Medulla oblongata (tissue), 1 donor: ENCODE measurements around the gene RBKS.
"Not testable (repeated sequence)": the region's sequence is repeated elsewhere in the genome, so short reads cannot be mapped to it uniquely, and the experiment has no call there.

Experiments
- DNase-seq: peaks from one replicate; pipeline ENCODE4 v3.0.0-alpha.2; 2015; ENCODE audit errors: extremely low spot score

RBKS gene

DNA sequence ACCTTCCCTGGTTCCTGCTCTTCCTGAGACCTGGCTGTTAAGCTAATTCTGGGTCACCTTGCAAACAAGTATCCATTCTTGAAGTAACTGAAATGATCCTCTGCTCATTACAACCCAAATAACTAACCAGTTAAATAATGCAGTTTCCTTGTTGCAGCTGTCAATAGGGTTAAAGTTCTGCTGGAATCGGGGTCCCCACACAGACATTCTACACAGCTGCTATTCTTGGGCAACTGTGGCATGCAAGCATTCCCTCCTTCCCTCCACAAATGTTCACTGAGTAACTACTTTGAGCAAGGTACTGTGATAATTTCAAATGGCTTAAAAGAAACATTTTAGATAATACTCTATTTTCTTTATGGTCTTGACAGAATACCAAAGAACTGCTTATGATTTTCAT is 17.1 kb downstream of the RBKS start:
- DNase-seq = no peak

DNA sequence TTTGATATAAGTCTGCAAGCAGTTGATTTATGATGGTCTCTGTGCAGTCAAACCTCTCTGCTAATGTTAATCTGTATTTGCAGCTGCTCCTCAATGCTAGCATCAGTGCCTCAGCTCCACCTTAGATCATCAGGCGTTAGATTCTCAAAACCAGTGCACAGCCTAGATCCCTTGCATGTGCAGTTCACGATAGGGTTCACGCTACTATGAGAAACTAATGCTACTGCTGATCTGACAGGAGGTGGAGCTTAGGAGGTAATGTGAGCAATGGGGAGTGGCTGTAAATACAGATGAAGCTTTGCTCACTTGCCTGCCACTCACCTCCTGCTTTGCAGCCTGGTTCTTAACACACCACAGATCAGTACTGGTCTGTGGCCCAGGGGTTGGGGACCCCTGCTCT is 18.4 kb downstream of the RBKS start:
- no peak for DNase-seq

DNA sequence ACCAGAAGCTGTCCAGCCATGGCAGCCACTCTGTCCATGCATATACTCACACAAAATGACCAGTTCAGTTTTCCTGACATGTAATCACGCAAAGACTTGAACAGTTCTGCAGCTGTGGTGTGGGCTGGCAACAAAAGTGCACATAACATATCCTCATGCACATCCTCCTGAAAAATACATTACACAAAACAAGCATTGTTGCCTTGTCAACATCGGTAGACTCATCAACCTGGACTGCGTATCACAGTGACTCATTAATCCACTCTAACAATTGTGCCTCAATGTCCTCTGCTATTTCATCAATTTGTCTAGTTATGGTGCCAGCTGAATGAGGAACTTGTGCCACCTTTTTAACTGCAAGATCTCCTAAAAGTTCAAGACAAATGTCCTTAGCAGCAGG is 19.5 kb downstream of the RBKS start:
- no peak for DNase-seq

DNA sequence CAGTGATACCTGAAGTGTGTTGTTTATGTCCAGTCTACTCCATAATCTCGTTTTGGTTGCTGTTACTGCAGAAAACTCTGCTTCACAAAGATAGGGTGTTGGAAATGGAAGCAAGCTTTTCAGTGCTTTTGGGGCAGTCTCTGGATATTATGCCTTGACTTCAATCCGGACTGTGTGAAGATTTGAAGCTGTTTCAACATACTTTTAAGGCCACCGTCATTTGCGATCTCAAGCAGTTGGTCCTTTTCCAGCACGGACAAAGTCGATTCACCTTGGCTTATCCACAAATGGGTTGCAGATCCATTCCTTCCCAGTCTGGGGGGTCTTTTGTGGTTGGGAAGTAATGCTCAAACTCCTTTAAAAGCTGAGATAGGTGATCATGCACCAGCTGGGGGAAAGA is 20.4 kb downstream of the RBKS start:
- DNase-seq = no peak

DNA sequence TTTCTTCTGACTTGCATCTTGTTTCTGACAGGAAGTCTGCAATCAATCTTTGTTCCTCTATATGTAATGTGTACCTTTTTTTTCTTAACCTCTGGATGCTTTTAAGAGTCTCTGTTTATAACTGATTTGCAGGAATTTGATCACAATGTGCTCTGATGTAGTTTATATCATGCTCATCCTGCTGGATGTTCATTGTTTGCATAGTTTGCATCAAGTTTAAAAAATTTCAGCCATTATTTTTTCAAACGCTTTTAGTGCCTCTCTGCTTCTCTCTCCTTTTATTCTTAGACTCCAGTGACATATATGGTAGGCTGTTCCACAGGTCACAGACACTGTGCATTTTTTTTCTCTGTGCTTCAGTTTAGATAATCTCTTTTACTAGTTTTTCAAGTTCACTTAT is 23.9 kb downstream of the RBKS start:
- no peak for DNase-seq

DNA sequence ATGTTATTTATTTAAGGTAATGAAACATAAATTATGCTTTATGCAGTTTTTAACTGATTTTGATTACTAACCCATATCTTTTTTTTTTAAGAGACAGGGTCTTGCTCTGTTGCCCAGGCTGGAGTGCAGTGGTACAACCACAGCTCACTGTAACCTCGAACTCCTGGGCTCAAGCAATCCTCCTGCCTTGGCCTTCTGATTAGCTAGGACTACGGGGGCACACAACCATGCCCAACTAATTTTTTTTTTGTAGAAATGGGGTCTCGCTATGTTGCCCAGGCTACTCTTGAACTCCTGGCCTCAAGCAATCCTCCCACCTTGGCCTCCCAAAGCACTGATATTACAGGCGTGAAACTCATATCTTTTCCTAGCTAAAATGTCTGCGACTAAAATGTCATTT is 26.2 kb downstream of the RBKS start:
- DNase-seq = not testable (repeated sequence)

DNA sequence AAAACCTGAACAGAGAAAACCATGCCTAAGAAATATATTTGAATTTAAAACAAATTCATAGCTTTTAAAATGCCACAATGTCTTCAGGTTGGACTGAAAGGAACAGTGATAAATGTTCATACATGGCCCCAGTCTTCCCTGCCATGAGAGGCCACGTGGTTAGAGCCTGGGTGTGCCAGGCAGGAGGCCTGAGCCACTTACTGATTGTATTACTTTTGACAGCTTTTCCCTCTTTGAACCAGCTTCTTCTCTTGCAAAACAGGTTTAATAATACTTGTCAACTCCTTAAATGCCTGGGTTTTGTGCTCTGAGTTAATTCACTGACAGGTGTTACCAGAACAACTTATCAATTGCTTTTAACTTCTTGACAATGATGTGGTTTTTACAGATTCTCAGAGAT is 27.0 kb downstream of the RBKS start:
- DNase-seq = no peak

DNA sequence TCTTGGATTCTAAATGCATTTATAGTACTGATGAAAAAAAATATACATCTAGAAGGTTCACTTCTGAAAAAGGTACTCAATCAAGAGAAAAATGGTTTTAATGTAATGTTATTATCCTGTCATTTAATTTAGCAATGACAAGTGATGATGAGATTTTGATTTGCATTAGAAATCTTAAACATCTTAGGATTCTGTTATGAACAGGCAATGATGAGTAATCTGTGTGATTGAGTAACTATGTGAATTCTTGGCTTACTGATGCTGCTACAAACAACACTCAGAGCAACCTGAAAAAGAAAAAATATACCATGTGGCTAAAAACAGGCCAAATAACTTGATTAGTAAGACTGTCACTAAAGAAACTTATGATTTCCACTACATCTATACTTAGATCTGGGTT is 30.1 kb downstream of the RBKS start:
- DNase-seq = no peak

DNA sequence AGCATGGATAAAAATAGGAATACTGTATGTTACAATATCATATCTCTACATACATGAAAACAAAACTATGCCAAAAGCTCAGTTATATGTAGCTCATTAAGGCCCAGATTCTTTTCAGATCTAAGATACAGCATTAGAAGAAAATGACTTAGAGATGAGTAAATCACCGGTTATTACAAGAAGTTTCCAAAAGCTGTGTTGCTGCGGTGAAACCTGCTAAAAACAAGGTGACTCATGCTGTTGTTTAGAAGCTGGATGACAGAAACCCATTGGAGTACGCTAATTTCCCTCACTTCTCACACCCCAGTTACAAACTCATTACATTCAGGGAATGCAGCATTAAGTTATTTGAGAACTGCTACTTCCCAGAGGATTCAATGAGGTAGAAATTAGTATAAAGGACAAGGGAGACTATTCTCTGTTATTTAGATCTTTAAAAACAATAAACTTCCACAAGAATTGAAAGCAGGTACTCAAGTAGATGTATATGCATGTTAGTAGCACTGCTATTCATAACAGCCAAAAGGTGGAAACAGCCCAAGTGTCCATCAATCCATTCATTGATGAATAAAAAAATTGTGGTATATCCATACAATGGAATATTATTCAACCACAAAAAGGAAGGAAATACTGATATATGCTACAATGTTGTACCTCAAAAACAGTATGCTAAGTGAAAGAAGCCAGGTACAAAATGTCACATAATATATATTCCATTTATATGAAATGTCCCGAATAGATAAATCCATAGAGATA is 32.6 kb downstream of the RBKS start:
- DNase-seq = no peak

DNA sequence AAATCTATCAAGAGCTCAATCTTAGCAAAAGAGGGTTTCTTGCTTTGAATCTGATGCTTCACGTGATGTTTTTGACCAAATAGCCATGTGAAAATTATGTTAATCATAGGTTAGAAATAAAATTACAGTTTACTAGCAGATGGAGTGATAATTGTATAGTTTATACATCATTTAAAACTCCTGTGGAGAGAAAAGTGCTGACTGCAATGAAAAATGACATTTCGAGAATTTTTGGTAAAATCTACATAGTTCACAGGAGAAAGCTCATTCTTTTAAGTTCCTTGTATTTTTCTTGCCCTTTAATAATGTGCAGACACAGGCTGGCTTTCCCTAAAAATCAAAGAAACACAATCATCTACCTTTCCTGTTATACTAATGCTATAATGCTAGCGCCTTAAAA is 33.2 kb downstream of the RBKS start:
- DNase-seq = no peak

DNA sequence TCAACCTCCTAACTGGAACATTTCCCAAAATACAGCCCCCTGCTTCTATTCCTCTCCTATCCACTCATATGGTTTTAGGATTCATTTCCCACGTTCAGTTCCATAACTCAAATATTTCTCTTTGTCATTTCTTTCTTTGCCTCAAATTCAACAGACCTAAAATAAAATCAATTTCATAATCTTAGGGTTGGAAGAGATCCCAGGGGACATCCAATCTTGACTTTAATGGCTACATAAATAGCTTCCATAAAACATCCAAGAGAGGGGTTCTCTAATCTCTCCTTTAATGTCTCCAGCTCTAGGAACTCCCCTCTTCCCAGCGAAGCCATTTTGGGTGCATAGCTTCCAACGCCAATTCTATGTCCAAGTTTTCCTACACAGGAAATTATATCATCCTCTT is 33.8 kb downstream of the RBKS start:
- no peak for DNase-seq

DNA sequence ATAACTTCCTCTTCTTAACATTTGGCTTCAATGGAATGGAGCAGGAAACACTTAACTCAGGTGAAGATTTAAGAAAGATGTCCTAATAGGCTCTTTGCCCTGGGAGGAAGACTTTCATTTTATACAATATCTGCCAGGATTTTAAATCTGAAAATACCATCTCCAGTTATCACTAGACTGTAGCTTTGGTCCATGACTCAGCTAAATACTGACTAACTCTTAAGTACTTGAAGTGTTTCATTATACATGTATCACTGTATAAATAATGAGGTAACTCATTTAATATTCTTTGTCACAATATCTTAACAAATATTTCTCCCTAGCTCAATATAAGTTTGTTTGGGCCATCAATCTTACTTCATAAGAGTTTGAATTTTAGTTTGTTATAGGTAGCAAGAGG is 34.7 kb downstream of the RBKS start:
- DNase-seq = no peak

DNA sequence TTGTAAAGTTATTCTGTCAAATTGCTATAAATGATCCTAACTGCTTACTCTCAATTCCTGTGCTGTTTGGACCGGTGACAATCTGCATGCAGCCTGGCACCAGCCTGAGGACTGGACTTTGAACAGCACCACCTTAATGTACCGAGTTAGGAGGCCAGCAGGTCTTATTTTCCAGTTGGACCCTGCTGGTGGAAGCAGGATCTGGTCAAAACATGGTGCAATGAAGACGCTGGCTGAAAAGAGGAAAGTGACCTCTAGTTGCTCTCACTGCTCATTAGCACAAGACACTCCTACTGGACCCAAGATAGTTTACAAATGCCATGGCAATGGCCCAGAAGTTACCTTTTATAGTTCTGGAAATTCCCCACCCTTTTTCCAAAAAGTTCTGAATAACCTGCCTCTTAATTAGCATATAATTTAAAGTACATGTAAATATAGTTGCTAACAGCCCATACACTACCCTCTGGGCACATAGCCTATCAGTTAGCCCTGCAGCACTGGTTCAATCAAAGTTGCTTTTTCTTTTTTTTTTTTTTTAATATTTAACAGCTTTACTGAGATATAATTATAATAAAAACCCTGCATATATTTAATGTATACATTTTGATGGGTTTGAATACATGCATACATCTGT is 35.8 kb downstream of the RBKS start:
- DNase-seq = no peak

DNA sequence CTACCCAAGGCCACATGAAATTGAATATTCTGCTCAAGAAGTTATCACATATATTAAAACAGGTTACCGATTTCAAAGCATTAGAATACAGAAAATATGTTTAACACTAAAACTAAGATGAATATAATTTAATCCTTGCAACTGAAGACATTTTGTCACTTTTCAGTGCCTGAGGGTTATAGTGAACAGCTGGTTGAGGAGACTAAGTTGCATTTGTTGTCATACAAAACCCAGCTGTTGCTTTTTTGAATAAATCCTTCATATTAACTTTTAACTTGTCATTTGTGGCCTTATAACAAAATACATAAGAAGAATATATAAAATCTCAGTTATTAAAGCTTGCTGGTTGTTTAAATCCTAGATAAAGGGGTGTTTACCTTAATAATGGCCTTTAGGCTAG is 37.5 kb downstream of the RBKS start:
- DNase-seq = no peak

DNA sequence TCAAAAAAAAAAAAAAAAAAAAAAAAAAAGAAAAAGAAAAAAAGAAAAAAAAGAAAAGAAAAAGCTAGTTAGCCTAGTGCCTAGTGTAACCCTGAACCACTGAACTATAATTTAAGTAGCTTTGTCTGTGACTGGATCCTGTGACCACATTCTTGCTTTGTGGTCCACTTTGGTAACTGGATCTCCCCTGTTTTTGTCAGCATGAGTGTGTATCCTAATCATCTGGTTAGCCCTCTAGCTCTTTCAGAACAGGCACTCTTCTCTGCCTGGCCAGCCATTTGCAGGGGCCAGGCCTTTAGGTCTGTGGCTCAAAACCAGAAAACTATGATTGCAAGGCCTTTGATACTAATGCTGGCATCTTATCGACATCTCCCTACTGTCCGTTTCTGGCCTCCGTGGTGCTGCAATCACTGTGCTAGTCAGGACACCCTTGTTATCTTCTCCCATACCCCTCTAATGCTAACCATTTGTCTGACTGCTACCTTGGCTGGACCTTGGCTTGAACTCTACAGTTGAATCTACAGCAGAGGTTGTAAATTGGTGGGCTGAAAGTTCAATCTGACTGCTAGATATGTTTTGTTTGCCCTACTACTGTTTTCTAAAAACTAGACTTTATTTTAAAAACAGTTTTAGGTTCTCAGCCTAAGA is 40.5 kb downstream of the RBKS start:
- DNase-seq = no peak

DNA sequence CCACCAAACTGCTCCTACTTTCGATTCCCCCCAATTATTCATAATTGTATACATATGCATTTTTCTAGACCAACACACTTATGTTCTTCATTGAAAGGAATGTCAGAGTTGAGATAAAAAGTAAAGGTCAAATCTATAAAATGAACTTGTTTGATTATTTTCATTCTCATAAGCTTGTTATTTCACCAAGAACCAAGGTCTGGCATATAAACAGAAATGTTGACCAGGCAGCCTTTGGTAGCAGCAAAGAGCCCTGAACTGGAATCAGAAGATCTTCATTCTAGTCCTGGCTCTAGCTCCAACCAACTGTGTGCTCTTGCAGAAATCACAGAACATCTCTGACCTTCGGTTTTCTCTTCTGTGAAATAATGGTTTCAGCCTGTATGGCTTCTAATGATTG is 42.9 kb downstream of the RBKS start:
- DNase-seq = no peak

DNA sequence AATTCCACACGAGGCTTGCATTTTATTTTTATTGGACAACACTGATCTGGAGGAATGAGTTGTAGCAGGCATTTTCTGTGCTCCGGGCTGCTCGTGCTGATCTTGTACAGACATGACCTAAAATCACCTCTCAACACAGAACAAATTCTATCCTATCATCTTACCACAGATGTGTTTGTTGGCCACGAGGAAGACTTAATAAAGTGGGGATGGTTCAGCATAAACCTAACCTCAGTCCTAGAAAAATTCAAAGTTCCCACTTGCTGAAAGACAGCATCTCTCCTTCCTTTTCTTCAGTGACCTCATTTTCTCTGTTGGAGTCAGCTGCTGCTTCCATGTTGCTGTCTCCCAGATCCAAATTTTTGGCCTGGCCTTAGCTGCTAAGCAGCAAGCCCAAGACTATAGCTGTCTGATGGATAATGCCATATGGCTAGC is 45.3 kb downstream of the RBKS start:
- no peak for DNase-seq

DNA sequence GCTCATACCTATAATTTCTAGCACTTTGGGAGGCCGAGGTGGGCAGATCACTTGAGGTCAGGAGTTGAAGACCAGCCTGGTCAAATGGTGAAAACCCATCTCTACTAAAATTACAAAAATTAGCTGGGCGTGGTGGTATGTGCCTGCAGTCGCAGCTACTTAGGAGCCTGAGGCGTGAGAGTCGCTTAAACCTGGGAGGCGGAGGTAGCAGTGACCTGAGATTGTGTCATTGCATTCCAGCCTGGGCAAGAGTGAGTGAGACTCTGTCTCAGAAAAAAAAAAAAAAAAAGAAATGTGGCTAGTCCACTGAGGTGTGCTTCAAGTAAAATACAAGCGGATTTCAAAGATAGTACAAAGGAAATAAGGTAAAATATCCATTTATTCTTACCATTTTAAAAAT is 46.2 kb downstream of the RBKS start:
- DNase-seq = no peak

DNA sequence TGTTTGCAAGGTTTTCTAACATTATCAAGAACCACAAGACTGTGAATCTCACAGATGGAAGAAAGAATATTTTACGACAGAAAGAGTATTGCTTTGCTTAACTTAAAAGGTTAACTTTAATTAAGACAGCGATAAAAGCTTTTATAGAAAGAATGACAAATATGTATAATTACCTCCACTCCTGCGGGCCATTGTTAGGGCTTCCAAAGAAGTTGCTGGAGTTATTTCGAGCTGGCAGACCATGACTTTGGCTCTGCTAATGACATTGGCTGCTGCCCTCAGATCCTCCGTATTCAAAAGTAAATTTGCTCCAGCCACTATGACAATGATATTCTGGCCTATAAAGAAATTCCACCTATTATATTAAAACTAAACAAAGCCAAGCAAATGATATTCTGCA is 47.3 kb downstream of the RBKS start:
- no peak for DNase-seq

DNA sequence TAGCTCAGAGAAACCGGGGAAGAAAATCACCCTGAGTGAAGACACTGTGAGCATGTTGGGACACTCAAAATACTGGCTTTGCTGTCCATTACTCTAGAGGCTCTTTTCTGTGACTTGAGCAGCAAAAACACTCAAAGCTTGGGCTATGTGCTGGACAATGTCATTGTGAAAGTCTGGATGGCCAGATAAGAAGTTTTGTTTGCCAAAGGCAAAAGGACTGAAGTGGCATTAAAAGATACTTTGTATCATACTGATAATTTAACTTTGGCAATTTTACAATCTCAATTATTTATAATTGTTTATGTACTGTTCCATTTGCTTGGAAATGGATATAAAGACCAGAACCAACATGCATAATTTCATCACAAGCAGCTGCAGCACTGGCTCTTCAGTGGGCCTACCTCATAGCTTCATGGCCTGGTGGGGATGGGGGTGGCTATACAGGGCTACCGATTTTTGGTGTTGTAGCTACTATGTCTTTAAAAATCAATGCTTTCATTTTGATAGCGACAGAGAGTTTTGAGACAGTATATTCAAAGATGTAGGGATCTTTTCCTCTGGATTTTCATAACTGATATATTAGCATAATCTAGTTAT is 51.1 kb downstream of the RBKS start:
- DNase-seq = no peak

DNA sequence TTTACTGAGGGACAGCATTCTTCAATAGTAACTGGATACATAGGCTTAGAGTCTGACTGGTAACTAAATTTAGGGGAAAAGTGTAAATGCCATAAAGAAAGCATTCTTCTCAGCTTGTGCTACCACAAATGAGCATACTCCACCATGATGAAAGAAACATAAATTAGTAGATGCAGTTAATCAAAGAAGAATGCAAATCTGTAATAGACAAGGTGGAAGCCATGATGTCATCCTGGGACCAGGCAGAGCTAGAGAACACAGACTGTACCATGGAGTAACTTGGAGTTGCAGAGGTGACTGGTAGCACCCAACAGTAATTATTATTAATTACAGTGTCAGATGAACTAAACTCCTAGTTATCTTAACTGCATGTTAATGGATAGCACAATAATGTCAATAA is 51.7 kb downstream of the RBKS start:
- no peak for DNase-seq

DNA sequence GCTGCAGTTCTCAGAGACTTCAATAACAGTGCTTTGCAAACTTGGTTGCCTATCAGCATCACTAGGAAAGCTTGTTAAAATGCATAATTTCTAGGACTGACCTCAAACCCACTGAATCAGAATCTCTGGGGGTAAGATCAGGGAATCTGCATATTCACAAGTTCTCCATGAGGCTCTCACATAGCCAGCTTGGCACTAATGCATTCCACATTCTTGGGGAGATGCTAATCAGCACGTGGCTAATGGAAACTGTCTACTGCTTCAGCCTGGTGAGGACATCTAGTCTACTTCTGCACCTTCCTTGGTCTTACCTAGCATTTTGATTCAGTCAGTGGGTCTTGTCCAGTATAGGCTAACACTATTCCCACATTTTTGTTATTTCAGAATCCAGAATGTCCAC is 56.3 kb downstream of the RBKS start:
- no peak for DNase-seq

DNA sequence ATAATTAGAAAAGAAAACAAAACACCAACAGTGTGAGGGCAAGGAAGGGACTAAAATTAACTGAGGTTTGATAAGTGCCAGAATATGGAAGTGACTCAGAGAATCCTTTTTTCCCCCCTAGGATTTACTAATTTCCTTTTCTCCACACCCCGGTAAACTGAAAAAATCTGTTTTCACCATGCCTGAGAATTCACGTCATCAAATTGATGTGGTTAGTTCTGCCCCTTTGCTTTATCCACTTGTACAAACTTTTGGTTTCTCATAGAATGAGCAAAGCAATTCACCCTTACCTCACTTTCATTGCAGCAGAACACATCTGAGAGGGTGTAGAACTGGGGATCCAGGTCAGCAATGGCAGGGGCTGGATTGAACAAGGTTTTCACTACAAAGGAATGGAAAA is 57.8 kb downstream of the RBKS start:
- no peak for DNase-seq
